ENCODE results near the gene MIEN1. TPM values are rescaled to one million over a fixed set of nuclear protein-coding genes. Genes with fewer than 3 reads are reported as not detected.

Gene MIEN1
- total and polyA plus RNA-seq, 4 donors, result 14.5 to 71.7 (median 60.5) TPM

- H3K4me1 ChIP-seq (ENCODE audit: control insufficient read depth, insufficient read depth, low read length), result peaks cover 35% of the 10 kb centered on the region
- H3K9me3 ChIP-seq (ENCODE audit: control insufficient read depth, insufficient read depth, low read length), result no peaks in the 10 kb centered on the region
- DNase-seq (ENCODE audit: low read depth in 4 of 6, low spot score in 6 of 6), result no peak
- no peak overlapping the region for H3K27ac ChIP-seq (ENCODE audit: low read depth, low read length)
- WGBS (ENCODE audit: insufficient coverage), result 82% methylated on average over 7 of the region's 18 CpGs
- no peak overlapping the region for H3K4me3 ChIP-seq (ENCODE audit: low read depth, low read length)
- H3K36me3 ChIP-seq (ENCODE audit: control insufficient read depth, insufficient read depth, low read length), result no peaks in the 10 kb centered on the region
- H3K27me3 ChIP-seq (ENCODE audit: control insufficient read depth, insufficient read depth, low read length), result peaks cover 54% of the 10 kb centered on the region
Measured at GRCh38 chr17:39742126-39742855, 12.0 kb upstream of the MIEN1 start.

GRCh38 chr17:39740357-39741111, 10.2 kb upstream of the MIEN1 start:
- H3K4me3 ChIP-seq (ENCODE audit: low read depth, low read length), result no peak overlapping the region
- H3K27me3 ChIP-seq (ENCODE audit: control insufficient read depth, insufficient read depth, low read length), result peaks cover 71% of the 10 kb centered on the region
- 53% methylated on average over 4 of the region's 16 CpGs for WGBS (ENCODE audit: insufficient coverage)
- DNase-seq (ENCODE audit: low read depth in 4 of 6, low spot score in 6 of 6), result no peak
- peaks cover 35% of the 10 kb centered on the region for H3K4me1 ChIP-seq (ENCODE audit: control insufficient read depth, insufficient read depth, low read length)
- H3K27ac ChIP-seq (ENCODE audit: low read depth, low read length), result no peak overlapping the region
- H3K36me3 ChIP-seq (ENCODE audit: control insufficient read depth, insufficient read depth, low read length), result no peaks in the 10 kb centered on the region
- H3K9me3 ChIP-seq (ENCODE audit: control insufficient read depth, insufficient read depth, low read length), result no peaks in the 10 kb centered on the region

GRCh38 chr17:39739885-39740356, 9.6 kb upstream of the MIEN1 start:
- Histone ChIP-seq H3K4me3 (ENCODE audit: low read depth, low read length) (no peak overlapping the region), H3K27me3 (ENCODE audit: control insufficient read depth, insufficient read depth, low read length) (peaks cover 71% of the 10 kb centered on the region), H3K27ac (ENCODE audit: low read depth, low read length) (no peak overlapping the region), H3K4me1 (ENCODE audit: control insufficient read depth, insufficient read depth, low read length) (peaks cover 35% of the 10 kb centered on the region), H3K36me3 (ENCODE audit: control insufficient read depth, insufficient read depth, low read length) (no peaks in the 10 kb centered on the region), H3K9me3 (ENCODE audit: control insufficient read depth, insufficient read depth, low read length) (no peaks in the 10 kb centered on the region)
- 34% methylated on average over 7 of the region's 9 CpGs for WGBS (ENCODE audit: insufficient coverage)
- no peak for DNase-seq (ENCODE audit: low read depth in 4 of 6, low spot score in 6 of 6)

GRCh38 chr17:39738983-39739884, 8.9 kb upstream of the MIEN1 start:
- Histone ChIP-seq H3K27ac (ENCODE audit: low read depth, low read length) (no peak overlapping the region), H3K27me3 (ENCODE audit: control insufficient read depth, insufficient read depth, low read length) (peaks cover 71% of the 10 kb centered on the region), H3K36me3 (ENCODE audit: control insufficient read depth, insufficient read depth, low read length) (no peaks in the 10 kb centered on the region), H3K9me3 (ENCODE audit: control insufficient read depth, insufficient read depth, low read length) (no peaks in the 10 kb centered on the region), H3K4me3 (ENCODE audit: low read depth, low read length) (peak overlapping the region; percentile 16), H3K4me1 (ENCODE audit: control insufficient read depth, insufficient read depth, low read length) (peaks cover 35% of the 10 kb centered on the region)
- DNase-seq (ENCODE audit: low read depth in 4 of 6, low spot score in 6 of 6), result no peak
- 8% methylated on average over 23 of the region's 32 CpGs for WGBS (ENCODE audit: insufficient coverage)

- WGBS (ENCODE audit: insufficient coverage), result 0% methylated on average over 2 of the region's 13 CpGs
- Histone ChIP-seq H3K4me3 (ENCODE audit: low read depth, low read length) (no peak overlapping the region), H3K27ac (ENCODE audit: low read depth, low read length) (no peak overlapping the region)
Measured at GRCh38 chr17:39738568-39738901, 8.2 kb upstream of the MIEN1 start.

GRCh38 chr17:39737760-39738567, 7.6 kb upstream of the MIEN1 start, which contains the start of gene GRB7:
GRB7 (plus strand) TSS chr17:39737938; CDS start chr17:39742302, 4,364 bp downstream.
- WGBS (ENCODE audit: insufficient coverage), result 8% methylated on average over 24 of the region's 34 CpGs
- Histone ChIP-seq H3K4me3 (ENCODE audit: low read depth, low read length) (no peak within 1 kb of the TSS), H3K27me3 (ENCODE audit: control insufficient read depth, insufficient read depth, low read length) (peaks cover 63% of the 10 kb centered on the region)

More at GRCh38 chr17:39738568-39738901, 8.2 kb upstream of the MIEN1 start:
- peaks cover 67% of the 10 kb centered on the region for H3K27me3 ChIP-seq (ENCODE audit: control insufficient read depth, insufficient read depth, low read length)
- DNase-seq (ENCODE audit: low read depth in 4 of 6, low spot score in 6 of 6), result no peak
- H3K4me1 ChIP-seq (ENCODE audit: control insufficient read depth, insufficient read depth, low read length), result peaks cover 35% of the 10 kb centered on the region
- H3K9me3 ChIP-seq (ENCODE audit: control insufficient read depth, insufficient read depth, low read length), result no peaks in the 10 kb centered on the region
- H3K36me3 ChIP-seq (ENCODE audit: control insufficient read depth, insufficient read depth, low read length), result no peaks in the 10 kb centered on the region

GRCh38 chr17:39737206-39737759, 7.0 kb upstream of the MIEN1 start:
- Histone ChIP-seq H3K27ac (ENCODE audit: low read depth, low read length) (no peak overlapping the region), H3K9me3 (ENCODE audit: control insufficient read depth, insufficient read depth, low read length) (no peaks in the 10 kb centered on the region), H3K4me3 (ENCODE audit: low read depth, low read length) (no peak overlapping the region), H3K27me3 (ENCODE audit: control insufficient read depth, insufficient read depth, low read length) (peaks cover 63% of the 10 kb centered on the region), H3K4me1 (ENCODE audit: control insufficient read depth, insufficient read depth, low read length) (peaks cover 35% of the 10 kb centered on the region), H3K36me3 (ENCODE audit: control insufficient read depth, insufficient read depth, low read length) (no peaks in the 10 kb centered on the region)
- WGBS (ENCODE audit: insufficient coverage), result 42% methylated on average over 10 of the region's 13 CpGs
- DNase-seq (ENCODE audit: low read depth in 4 of 6, low spot score in 6 of 6), result no peak

More at GRCh38 chr17:39737760-39738567, 7.6 kb upstream of the MIEN1 start, which contains the start of gene GRB7:
- Histone ChIP-seq H3K27ac (ENCODE audit: low read depth, low read length) (no peak within 1 kb of the TSS), H3K36me3 (ENCODE audit: control insufficient read depth, insufficient read depth, low read length) (no peaks in the 10 kb centered on the region), H3K9me3 (ENCODE audit: control insufficient read depth, insufficient read depth, low read length) (no peaks in the 10 kb centered on the region), H3K4me1 (ENCODE audit: control insufficient read depth, insufficient read depth, low read length) (peaks cover 35% of the 10 kb centered on the region)
- no peak for DNase-seq (ENCODE audit: low read depth in 4 of 6, low spot score in 6 of 6)

GRCh38 chr17:39736319-39737165, 6.2 kb upstream of the MIEN1 start:
- Histone ChIP-seq H3K36me3 (ENCODE audit: control insufficient read depth, insufficient read depth, low read length) (no peaks in the 10 kb centered on the region), H3K27ac (ENCODE audit: low read depth, low read length) (no peak overlapping the region), H3K9me3 (ENCODE audit: control insufficient read depth, insufficient read depth, low read length) (no peaks in the 10 kb centered on the region), H3K4me1 (ENCODE audit: control insufficient read depth, insufficient read depth, low read length) (peaks cover 35% of the 10 kb centered on the region), H3K27me3 (ENCODE audit: control insufficient read depth, insufficient read depth, low read length) (peaks cover 58% of the 10 kb centered on the region), H3K4me3 (ENCODE audit: low read depth, low read length) (no peak overlapping the region)
- 59% methylated on average over 5 of the region's 10 CpGs for WGBS (ENCODE audit: insufficient coverage)
- DNase-seq (ENCODE audit: low read depth in 4 of 6, low spot score in 6 of 6), result no peak

Measured in spinal cord (tissue), 10 donors.